ENCODE data around the gene KIAA0232.
"Not testable (repeated sequence)": the region's sequence is repeated elsewhere in the genome, so short reads cannot be mapped to it uniquely, and the experiment has no call there.

Gene KIAA0232

DNA sequence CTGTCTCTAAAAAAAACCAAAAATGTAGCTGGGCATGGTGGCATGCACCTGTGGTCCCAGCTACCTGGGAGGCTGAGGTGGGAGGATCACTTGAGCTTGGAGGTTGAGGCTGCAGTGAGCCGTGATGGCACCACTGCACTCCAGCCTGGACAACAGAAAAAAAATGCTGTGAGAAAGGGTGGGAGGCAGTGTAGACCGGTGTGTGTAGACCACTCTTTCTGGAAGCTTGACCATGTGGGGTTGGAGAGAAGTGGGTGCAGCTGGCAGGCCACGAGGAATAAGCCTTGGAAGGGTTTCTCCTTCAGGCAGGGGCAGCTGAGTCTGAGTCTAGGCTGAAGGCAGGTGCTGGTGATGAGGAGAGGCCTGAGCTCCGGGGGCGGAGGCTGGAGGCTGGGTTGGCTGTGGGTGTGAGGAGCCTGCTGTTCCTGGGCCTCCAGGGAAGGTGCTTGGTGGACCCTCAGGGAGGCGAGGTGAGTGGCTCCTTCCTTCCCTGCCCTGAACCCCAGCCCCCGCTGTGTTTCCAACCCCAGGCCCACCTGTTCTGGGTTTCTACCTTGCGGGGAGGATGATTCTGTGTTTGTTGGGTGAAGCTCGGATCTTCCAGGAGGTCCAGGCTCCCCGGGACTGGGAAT, 117.8 kb downstream of the KIAA0232 start:
- Histone ChIP-seq H3K9me3 (replicated peaks; ENCODE audit: low read length) (no peaks in the 10 kb centered on the region), H3K36me3 (ENCODE audit: insufficient read depth, low read length) (no peaks in the 10 kb centered on the region), H3K9ac (ENCODE audit: low read depth, low read length) (no peak overlapping the region), H3K27me3 (ENCODE audit: control insufficient read depth, insufficient read depth, low read length) (no peaks in the 10 kb centered on the region), H3K4me2 (ENCODE audit: low read length) (no peak overlapping the region), H3K4me1 (ENCODE audit: control insufficient read depth, insufficient read depth, low read length) (no peaks in the 10 kb centered on the region), H3K4me3 (ENCODE audit: low read length) (no peak overlapping the region)

- Histone ChIP-seq H3K4me2 (ENCODE audit: low read length) (no peak overlapping the region), H3K9ac (ENCODE audit: low read depth, low read length) (no peak overlapping the region), H3K27me3 (ENCODE audit: control insufficient read depth, insufficient read depth, low read length) (peaks cover 3% of the 10 kb centered on the region), H3K36me3 (ENCODE audit: insufficient read depth, low read length) (no peaks in the 10 kb centered on the region), H3K4me1 (ENCODE audit: control insufficient read depth, insufficient read depth, low read length) (no peaks in the 10 kb centered on the region), H3K4me3 (ENCODE audit: low read length) (no peak overlapping the region), H3K9me3 (replicated peaks; ENCODE audit: low read length) (no peaks in the 10 kb centered on the region)
Observed at GRCh38 chr4:6900956-6901355, 118.4 kb downstream of the KIAA0232 start.

DNA sequence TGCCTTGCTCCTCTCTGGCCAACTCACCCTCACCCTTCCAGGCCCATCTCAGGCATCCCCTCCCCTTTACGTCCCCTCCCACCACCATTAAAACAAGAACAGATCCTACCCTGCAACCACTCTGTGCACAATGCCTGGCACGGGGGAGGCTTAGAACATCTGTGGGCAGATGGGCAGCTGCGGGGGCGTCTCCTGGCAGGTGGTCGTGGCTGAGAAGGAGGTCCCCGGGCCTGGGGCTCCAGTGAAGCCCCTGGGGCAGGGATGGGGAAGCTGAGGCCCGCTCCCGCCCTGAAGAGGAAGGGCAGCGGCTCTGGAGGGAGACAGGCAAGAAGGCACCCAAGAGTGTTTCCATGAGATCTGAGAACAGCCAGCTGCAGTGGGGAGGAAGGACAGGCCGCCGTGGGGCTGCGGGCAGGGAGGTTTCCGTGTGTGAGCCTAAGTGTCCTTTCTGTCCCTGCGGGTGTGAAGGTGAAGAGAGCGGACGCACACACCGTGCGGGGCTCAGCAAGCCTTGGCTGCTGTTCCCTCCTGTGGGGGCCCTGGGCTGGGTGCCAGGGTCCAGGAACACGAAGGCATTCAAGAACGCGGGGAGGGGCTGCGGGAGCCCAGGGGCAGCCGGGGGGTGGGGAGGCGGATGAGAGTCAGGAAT, 119.3 kb downstream of the KIAA0232 start:
- Histone ChIP-seq H3K4me1 (ENCODE audit: control insufficient read depth, insufficient read depth, low read length) (no peaks in the 10 kb centered on the region), H3K4me3 (ENCODE audit: low read length) (no peak overlapping the region), H3K9me3 (replicated peaks; ENCODE audit: low read length) (no peaks in the 10 kb centered on the region), H3K27me3 (ENCODE audit: control insufficient read depth, insufficient read depth, low read length) (peaks cover 8% of the 10 kb centered on the region), H3K9ac (ENCODE audit: low read depth, low read length) (no peak overlapping the region), H3K36me3 (ENCODE audit: insufficient read depth, low read length) (no peaks in the 10 kb centered on the region), H3K4me2 (ENCODE audit: low read length) (no peak overlapping the region)

DNA sequence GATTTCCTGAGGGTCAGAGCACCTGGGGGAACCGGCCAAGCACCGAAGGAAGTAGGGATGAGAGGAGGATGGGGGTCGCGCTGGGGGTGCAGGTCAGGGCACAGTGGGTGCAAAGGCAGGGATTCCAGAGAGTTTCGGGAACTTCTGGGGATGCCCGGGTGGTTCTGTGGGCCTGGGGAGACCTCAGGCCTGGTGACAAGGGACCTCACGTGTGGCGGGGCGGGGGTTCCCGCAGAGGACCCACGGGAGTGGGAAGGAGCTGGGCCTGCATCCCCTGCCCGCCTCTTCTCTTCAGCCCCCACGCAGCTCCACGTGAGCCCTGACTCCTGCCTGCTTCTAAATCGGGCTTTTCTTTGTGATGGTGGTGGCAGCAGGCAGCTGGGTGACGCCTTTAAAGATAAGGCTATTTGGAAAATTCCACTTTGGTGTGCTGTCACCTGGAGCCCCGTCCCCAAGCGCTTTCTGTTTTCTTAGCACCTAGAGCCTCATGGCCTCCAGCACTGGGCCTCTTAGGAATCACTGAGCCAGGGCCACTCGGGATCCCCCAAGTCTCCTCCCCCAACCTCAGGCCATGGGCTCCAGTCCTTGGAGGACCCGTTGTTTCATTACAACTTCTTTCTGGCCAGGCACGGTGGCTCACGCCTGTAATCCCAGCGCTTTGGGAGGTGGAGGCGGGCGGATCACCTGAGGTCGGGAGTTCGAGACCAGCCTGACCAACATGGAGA, 120.0 kb downstream of the KIAA0232 start:
- no peak overlapping the region for H3K4me2 ChIP-seq (ENCODE audit: low read length)
- no peak overlapping the region for H3K4me3 ChIP-seq (ENCODE audit: low read length)
- no peaks in the 10 kb centered on the region for H3K4me1 ChIP-seq (ENCODE audit: control insufficient read depth, insufficient read depth, low read length)
- H3K9me3 ChIP-seq (replicated peaks; ENCODE audit: low read length) = no peaks in the 10 kb centered on the region
- H3K27me3 ChIP-seq (ENCODE audit: control insufficient read depth, insufficient read depth, low read length) = peaks cover 13% of the 10 kb centered on the region
- no peaks in the 10 kb centered on the region for H3K36me3 ChIP-seq (ENCODE audit: insufficient read depth, low read length)
- H3K9ac ChIP-seq (ENCODE audit: low read depth, low read length) = no peak overlapping the region

DNA sequence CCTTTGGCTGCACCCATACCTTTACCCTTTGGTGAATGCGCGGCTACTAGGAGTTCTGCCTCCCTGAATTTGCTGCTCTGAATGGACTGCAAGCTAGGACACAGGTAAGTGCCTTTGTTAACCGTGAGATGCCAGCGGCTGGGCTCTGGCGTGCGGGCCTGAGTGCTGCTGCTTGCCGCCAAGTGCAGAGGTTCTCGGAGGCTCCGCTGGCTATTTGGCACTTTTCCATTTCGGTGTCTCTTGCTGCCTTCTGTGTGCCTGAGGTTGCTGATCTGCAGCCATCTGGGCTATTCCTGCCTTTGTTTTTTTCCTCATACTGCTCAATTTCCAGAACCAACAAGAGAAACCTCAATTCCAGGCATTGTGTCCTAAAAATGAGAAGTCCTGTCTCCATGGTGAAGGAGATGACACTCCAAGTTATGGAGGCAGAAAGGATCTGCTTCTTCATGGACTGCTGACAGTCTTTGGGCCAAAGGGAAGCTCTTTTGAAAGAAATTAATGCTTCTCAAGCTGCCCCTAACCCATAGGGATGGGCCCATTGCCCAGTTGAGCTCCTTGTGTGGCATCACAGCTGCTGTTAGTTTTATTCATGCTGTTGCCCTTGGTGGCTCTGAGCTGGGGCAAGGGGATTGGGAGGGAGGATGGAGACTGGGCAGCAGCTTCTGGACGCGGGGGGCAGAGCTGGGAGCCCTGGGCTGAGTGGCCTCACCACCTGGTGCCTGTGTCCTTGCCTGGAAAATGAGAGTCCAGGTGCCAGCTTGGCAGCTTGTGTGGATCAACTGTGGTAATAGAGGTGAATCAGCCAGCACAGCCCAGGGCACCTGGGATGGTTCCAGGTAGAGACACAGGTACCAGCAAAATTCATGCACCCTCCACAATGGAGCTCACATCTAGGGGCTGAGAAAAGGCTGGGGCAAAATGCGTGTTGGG, 123.3 kb downstream of the KIAA0232 start:
- H3K4me1 ChIP-seq (ENCODE audit: control insufficient read depth, insufficient read depth, low read length) = peaks cover 11% of the 10 kb centered on the region
- H3K4me2 ChIP-seq (ENCODE audit: low read length) = no peak overlapping the region
- peaks cover 21% of the 10 kb centered on the region for H3K27me3 ChIP-seq (ENCODE audit: control insufficient read depth, insufficient read depth, low read length)
- no peaks in the 10 kb centered on the region for H3K36me3 ChIP-seq (ENCODE audit: insufficient read depth, low read length)
- H3K9ac ChIP-seq (ENCODE audit: low read depth, low read length) = no peak overlapping the region
- no peaks in the 10 kb centered on the region for H3K9me3 ChIP-seq (replicated peaks; ENCODE audit: low read length)
- no peak overlapping the region for H3K4me3 ChIP-seq (ENCODE audit: low read length)

DNA sequence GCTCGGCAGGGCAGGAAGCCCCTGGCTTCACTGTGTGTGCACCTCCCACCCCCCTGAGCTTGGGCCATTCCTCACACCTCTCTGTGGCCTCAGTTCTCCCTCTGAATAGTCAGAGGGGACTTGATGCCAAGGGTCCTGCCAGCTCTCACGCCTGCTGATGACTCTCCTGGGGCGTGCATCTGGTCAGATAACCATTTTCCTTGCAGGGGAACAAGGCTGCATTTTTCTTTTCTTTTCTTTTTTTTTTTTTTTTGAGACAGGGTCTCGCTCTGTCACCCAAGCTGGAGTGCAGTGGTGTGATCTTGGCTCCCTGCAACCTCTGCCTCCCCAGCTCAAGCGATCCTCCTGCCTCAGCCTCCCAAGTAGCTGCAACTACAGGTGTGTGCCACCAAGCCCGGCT, 124.0 kb downstream of the KIAA0232 start:
- H3K9ac ChIP-seq (ENCODE audit: low read depth, low read length); H3K36me3 ChIP-seq (ENCODE audit: insufficient read depth, low read length); H3K9me3 ChIP-seq (replicated peaks; ENCODE audit: low read length): not testable (repeated sequence)

GRCh38 chr4:6907658-6908191, 125.2 kb downstream of the KIAA0232 start:
- no peak overlapping the region for H3K4me3 ChIP-seq (ENCODE audit: low read length)
- H3K9ac ChIP-seq (ENCODE audit: low read depth, low read length) = no peak overlapping the region
- H3K4me2 ChIP-seq (ENCODE audit: low read length) = no peak overlapping the region
- peaks cover 11% of the 10 kb centered on the region for H3K4me1 ChIP-seq (ENCODE audit: control insufficient read depth, insufficient read depth, low read length)
- H3K36me3 ChIP-seq (ENCODE audit: insufficient read depth, low read length) = no peaks in the 10 kb centered on the region
- H3K9me3 ChIP-seq (replicated peaks; ENCODE audit: low read length) = no peaks in the 10 kb centered on the region
- H3K27me3 ChIP-seq (ENCODE audit: control insufficient read depth, insufficient read depth, low read length) = peaks cover 21% of the 10 kb centered on the region

More for the DNA sequence above, 124.0 kb downstream of the KIAA0232 start:
- not testable (repeated sequence) for H3K4me2 ChIP-seq (ENCODE audit: low read length); H3K4me3 ChIP-seq (ENCODE audit: low read length)
- peaks cover 11% of the 10 kb centered on the region for H3K4me1 ChIP-seq (ENCODE audit: control insufficient read depth, insufficient read depth, low read length)
- peaks cover 21% of the 10 kb centered on the region for H3K27me3 ChIP-seq (ENCODE audit: control insufficient read depth, insufficient read depth, low read length)

GRCh38 chr4:6908432-6909112, 126.0 kb downstream of the KIAA0232 start:
- H3K4me1 ChIP-seq (ENCODE audit: control insufficient read depth, insufficient read depth, low read length) = peaks cover 11% of the 10 kb centered on the region
- H3K9ac ChIP-seq (ENCODE audit: low read depth, low read length) = peak overlapping the region; percentile 100
- H3K4me3 ChIP-seq (ENCODE audit: low read length) = peak overlapping the region; percentile 98
- H3K4me2 ChIP-seq (ENCODE audit: low read length) = peak overlapping the region; percentile 92
- no peaks in the 10 kb centered on the region for H3K36me3 ChIP-seq (ENCODE audit: insufficient read depth, low read length)
- H3K9me3 ChIP-seq (replicated peaks; ENCODE audit: low read length) = no peaks in the 10 kb centered on the region
- peaks cover 21% of the 10 kb centered on the region for H3K27me3 ChIP-seq (ENCODE audit: control insufficient read depth, insufficient read depth, low read length)

DNA sequence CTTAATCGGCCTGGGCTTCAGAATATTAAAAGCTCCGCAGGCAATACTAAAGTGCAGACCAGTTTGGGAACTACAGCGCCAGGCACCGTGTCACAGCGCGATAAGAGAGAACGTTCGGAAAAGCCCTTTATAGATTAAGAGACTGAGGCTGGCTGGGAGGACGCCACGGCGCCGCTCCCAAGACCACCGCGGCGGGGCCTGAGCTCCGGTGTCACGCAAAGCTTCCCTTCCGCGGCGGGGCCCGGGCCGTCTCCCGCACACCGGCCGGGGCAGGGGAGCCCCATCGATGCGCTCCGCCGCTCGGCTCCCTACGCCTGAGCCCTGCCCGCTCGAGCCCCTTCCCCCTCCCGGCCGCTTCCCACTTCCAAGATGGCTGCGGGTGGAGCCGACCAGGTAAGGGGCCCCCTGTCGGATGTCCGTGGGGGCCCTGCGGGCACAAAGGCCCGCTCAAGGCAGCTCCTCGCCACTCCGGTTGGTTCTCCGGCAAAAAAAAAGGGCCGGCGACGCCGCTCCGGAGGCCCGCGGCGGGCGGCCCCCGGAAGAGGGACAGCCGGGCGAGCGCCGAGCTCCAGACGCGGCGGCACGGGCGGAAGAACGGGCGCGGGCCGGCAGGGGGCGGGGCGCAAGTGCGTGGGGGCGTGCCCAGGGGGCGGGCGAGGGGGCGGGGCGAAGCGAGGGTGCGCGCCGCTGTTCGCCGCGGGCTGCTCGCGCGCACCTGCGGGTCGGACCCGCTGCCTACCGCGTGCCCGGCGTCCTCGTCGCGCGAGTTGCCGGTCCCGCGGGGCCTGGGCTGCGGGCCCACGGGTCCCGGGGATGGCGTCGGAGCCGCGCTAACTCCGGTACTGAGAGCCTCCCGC, 126.8 kb downstream of the KIAA0232 start, which contains the start of gene TBC1D14:
Gene TBC1D14 (plus strand): TSS at position 714 of the 857 bp plus-strand sequence. CDS start 13,564 bp downstream, outside the sequence.
- Histone ChIP-seq H3K27me3 (ENCODE audit: control insufficient read depth, insufficient read depth, low read length) (peaks cover 21% of the 10 kb centered on the region), H3K36me3 (ENCODE audit: insufficient read depth, low read length) (no peaks in the 10 kb centered on the region), H3K9me3 (replicated peaks; ENCODE audit: low read length) (no peaks in the 10 kb centered on the region), H3K4me3 (ENCODE audit: low read length) (peak within 1 kb of the TSS; percentile 98), H3K4me1 (ENCODE audit: control insufficient read depth, insufficient read depth, low read length) (peaks cover 11% of the 10 kb centered on the region), H3K9ac (ENCODE audit: low read depth, low read length) (peak within 1 kb of the TSS; percentile 100), H3K4me2 (ENCODE audit: low read length) (peak within 1 kb of the TSS; percentile 92)

- H3K4me2 ChIP-seq (ENCODE audit: low read length) = peak overlapping the region; percentile 90
- peaks cover 21% of the 10 kb centered on the region for H3K27me3 ChIP-seq (ENCODE audit: control insufficient read depth, insufficient read depth, low read length)
- peak overlapping the region; percentile 98 for H3K4me3 ChIP-seq (ENCODE audit: low read length)
- H3K36me3 ChIP-seq (ENCODE audit: insufficient read depth, low read length) = no peaks in the 10 kb centered on the region
- peak overlapping the region; percentile 100 for H3K9ac ChIP-seq (ENCODE audit: low read depth, low read length)
- H3K9me3 ChIP-seq (replicated peaks; ENCODE audit: low read length) = no peaks in the 10 kb centered on the region
- peaks cover 11% of the 10 kb centered on the region for H3K4me1 ChIP-seq (ENCODE audit: control insufficient read depth, insufficient read depth, low read length)
Observed at GRCh38 chr4:6909970-6910339, 127.4 kb downstream of the KIAA0232 start.
